ENCODE data around the gene RGS6. TPM values are rescaled to one million over a fixed set of nuclear protein-coding genes. Genes with fewer than 3 reads are reported as not detected.

Gene RGS6
- total and polyA plus RNA-seq, 2 of the 4 experiments (the other 2 are of a cell fraction): not detected

DNA sequence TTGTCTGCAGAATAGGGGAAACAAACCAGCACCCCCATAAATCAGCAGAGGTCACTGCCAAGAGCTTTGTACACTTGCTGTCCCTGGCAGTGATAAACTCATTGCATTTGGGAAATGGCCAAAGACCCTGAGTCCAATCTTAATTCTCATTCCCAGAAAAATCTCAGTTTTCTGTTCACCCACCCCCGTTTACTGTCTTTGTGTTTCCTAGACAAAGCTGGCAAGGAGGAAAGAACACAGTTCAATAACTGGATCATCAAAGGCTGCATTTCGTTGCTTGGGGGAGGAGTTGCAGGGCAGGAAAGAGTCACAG lies 596.6 kb downstream of the RGS6 start:
- Histone ChIP-seq H3K23ac (ENCODE audit: low read depth, low read length) (no peak overlapping the region; the same call in 1 of the 2 replicates), H2AFZ (replicated peaks; ENCODE audit: low read length, poor library complexity) (peak overlapping the region; percentile 72), H3K4ac (ENCODE audit: low read depth, low read length) (peak overlapping the region; percentile 55), H2BK15ac (ENCODE audit: low read depth, low read length) (peak overlapping the region; percentile 31; the same call in 1 of the 3 replicates), H3K4me2 (ENCODE audit: low read depth, low read length) (no peak overlapping the region), H2AK9ac (replicated peaks; ENCODE audit: low read depth, low read length, poor library complexity) (peak overlapping the region; percentile 4), H4K8ac (ENCODE audit: low read depth in 2 of 2, low read length in 2 of 2) (peak overlapping the region; percentile 73 to 75), H3K9me3 (ENCODE audit: control insufficient read depth, insufficient read depth, low read length) (peaks cover 5% of the 10 kb centered on the region; the same call in 1 of the 2 replicates), H3K27ac (ENCODE audit: insufficient read depth, low read length) (no peak overlapping the region), H3K4me1 (ENCODE audit: control insufficient read depth, insufficient read depth, low read length) (peaks cover 7% of the 10 kb centered on the region), H3K56ac (ENCODE audit: extremely low read depth, insufficient read depth, low read length) (no peak overlapping the region), H4K20me1 (ENCODE audit: insufficient read depth, low read length) (no peaks in the 10 kb centered on the region), H2BK5ac (ENCODE audit: low read depth, low read length, poor library complexity, severe bottlenecking) (no peak overlapping the region), H3K18ac (ENCODE audit: low read depth, low read length) (no peak overlapping the region; the same call in 1 of the 2 replicates), H2BK120ac (ENCODE audit: low read depth, low read length) (peak overlapping the region; percentile 58; the same call in 1 of the 2 replicates), H3K79me1 (ENCODE audit: low read depth in 1 of 2, low read length in 2 of 2) (no peaks in the 10 kb centered on the region), H3K4me3 (ENCODE audit: insufficient read depth, low read depth, low read length) (no peak overlapping the region), H2AK5ac (ENCODE audit: low read depth, low read length) (peak overlapping the region; percentile 69; the same call in 1 of the 2 replicates), H2BK20ac (ENCODE audit: low read depth, low read length) (peak overlapping the region; percentile 38; the same call in 1 of the 2 replicates), H3K9ac (ENCODE audit: low read depth, low read length) (no peak overlapping the region), H3K14ac (replicated peaks; ENCODE audit: low read depth, low read length) (peak overlapping the region; percentile 69), H3K36me3 (ENCODE audit: control insufficient read depth, insufficient read depth, low read length) (no peaks in the 10 kb centered on the region), H3K9me1 (ENCODE audit: insufficient read depth, low read length) (no peaks in the 10 kb centered on the region; the same call in 1 of the 2 replicates), H3K27me3 (ENCODE audit: control insufficient read depth, insufficient read depth, low read length) (no peaks in the 10 kb centered on the region), H4K5ac (ENCODE audit: low read depth, low read length) (no peak overlapping the region; the same call in 1 of the 2 replicates), H4K91ac (ENCODE audit: insufficient read depth, low read depth, low read length) (no peak overlapping the region; the same call in 1 of the 2 replicates)
- no peak for TF ChIP-seq BHLHE40 (IDR thresholded peaks at IDR 0.05; ENCODE audit: low read depth, low read length)
- no peak for TF ChIP-seq USF2 (IDR thresholded peaks at IDR 0.05; ENCODE audit: low read depth, low read length)
- TF ChIP-seq CEBPB (IDR thresholded peaks at IDR 0.05; ENCODE audit: low read depth, low read length): no peak
- no peak for TF ChIP-seq RFX5 (IDR thresholded peaks at IDR 0.05; ENCODE audit: low read depth, low read length)
- TF ChIP-seq SMC3 (IDR thresholded peaks at IDR 0.05; ENCODE audit: low read depth, low read length): no peak
- no peak for TF ChIP-seq MAZ (IDR thresholded peaks at IDR 0.05; ENCODE audit: borderline replicate concordance, low read depth, low read length)
- no peak for TF ChIP-seq FOS (IDR thresholded peaks at IDR 0.05; ENCODE audit: low read depth, low read length)
- no peak for TF ChIP-seq RCOR1 (IDR thresholded peaks at IDR 0.05; ENCODE audit: insufficient replicate concordance, low read length)
- TF ChIP-seq CHD1 (IDR thresholded peaks at IDR 0.05; ENCODE audit: low read depth, low read length): no peak
- TF ChIP-seq MAFK (IDR thresholded peaks at IDR 0.05; ENCODE audit: low read depth, low read length): no peak
- no peak for TF ChIP-seq MXI1 (IDR thresholded peaks at IDR 0.05; ENCODE audit: borderline replicate concordance, low read depth, low read length)
- TF ChIP-seq, protein P1, sequence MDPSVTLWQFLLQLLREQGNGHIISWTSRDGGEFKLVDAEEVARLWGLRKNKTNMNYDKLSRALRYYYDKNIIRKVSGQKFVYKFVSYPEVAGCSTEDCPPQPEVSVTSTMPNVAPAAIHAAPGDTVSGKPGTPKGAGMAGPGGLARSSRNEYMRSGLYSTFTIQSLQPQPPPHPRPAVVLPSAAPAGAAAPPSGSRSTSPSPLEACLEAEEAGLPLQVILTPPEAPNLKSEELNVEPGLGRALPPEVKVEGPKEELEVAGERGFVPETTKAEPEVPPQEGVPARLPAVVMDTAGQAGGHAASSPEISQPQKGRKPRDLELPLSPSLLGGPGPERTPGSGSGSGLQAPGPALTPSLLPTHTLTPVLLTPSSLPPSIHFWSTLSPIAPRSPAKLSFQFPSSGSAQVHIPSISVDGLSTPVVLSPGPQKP (IDR thresholded peaks at IDR 0.05; ENCODE audit: borderline replicate concordance, low read depth, low read length): no peak
- TF ChIP-seq NFE2L2 (IDR thresholded peaks at IDR 0.05; ENCODE audit: low read depth, low read length): no peak
- no peak for TF ChIP-seq RAD21 (IDR thresholded peaks at IDR 0.05; ENCODE audit: low read length)
- TF ChIP-seq POLR2A (IDR thresholded peaks at IDR 0.05; ENCODE audit: low read depth, low read length): no peak
- TF ChIP-seq CTCF (conservative IDR thresholded peaks at IDR 0.05; ENCODE audit: low read depth, low read length): no peak
- WGBS, 2 experiments (ENCODE audit: extremely low coverage in 2 of 2, insufficient read length in 1 of 2): 20% methylated on average over 1 of the region's 2 CpGs; no CpG with 5 or more reads in 1 of the 2 experiments
- CTCF ChIA-PET: no interaction called here
- dilution Hi-C loops (cut with HindIII; ENCODE audit: low sequenced_read_pairs, unreplicated experiment) (no loop called here), intact Hi-C loops (cut with micrococcal nuclease) (no loop called here), in situ Hi-C loops (cut with MboI; ENCODE audit: low sequenced_read_pairs) (loop anchor here (10.0 kb wide), 1 partner anchor 76 kb away; no protein-coding TSS in a partner anchor)
- POLR2A ChIA-PET (ENCODE audit: unreplicated experiment): no interaction called here
- no peak for ATAC-seq (ENCODE audit: low read depth)
- no TSS peak for BruUV-seq (replicated peaks)
- no peak for DNase-seq
